ENCODE data around the gene GINS3.

- TF ChIP-seq CTCF (conservative IDR thresholded peaks at IDR 0.05; ENCODE audit: low read length) (no peak), EZH2phosphoT487 (IDR thresholded peaks at IDR 0.05; ENCODE audit: borderline replicate concordance, low read depth, low read length) (no peak)
Measured at GRCh38 chr16:58366247-58367031, 25.8 kb upstream of the GINS3 start.
